ENCODE measurements around the gene ERI3.

The ERI3 gene

DNA sequence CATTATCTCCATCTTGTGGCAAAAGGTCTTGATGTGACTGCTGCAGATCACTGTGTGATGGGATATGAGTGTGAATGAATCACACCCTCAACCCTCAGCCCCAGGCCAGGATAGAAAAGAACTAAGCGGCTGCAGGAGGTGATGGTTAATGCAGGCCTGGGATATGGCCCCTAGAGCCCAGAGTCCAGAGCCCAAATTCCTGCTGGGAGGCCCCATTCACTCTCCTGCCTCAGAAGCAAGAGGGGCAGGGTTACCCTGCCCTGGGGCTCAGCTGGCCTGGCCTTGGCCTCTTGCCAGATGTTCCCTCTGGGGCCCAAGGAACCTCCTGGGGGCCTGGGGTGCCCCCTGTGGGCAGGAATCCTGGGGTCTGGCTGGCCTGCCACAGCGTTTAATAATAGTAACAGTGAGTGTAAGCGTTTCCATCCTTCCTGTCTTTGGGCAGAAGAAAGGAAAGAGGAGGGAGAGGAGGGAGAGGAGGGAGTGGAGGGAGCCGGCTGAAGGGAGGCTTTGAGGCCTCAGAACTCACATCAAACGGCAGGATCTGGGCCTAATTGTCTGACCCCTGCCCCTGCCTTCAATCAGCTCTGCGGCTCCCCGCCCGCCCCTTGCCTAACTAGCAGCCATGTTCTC, 115.6 kb downstream of the ERI3 start:
- TF ChIP-seq YY1 (IDR thresholded peaks at IDR 0.05; ENCODE audit: low read depth): no peak
- TF ChIP-seq NFIC (IDR thresholded peaks at IDR 0.05): peak; percentile 57
- TF ChIP-seq TEAD4 (IDR thresholded peaks at IDR 0.05): no peak

DNA sequence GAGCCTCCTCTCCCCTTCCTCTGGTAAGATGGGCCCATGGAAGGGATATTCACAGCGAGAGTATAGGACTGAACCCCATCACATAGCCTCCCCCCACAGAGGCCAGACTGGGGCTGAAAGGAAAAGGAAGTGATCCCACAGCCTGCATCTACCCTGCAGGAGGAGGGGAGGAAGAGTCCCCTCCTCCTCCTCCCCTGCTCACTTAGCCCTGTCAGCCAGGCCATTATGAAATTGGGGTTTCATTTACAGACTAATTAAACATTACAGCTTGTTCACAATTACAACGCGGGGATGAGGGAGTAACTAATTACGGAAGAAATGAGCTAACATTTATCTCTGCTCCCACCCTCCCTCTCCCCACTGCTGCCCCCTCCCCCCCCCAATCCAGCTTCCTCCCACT, 116.4 kb downstream of the ERI3 start:
- TF ChIP-seq EGR1 (IDR thresholded peaks at IDR 0.05) (no peak), ZBTB7A (IDR thresholded peaks at IDR 0.05; ENCODE audit: low read depth) (no peak)
- TF ChIP-seq, protein P1, sequence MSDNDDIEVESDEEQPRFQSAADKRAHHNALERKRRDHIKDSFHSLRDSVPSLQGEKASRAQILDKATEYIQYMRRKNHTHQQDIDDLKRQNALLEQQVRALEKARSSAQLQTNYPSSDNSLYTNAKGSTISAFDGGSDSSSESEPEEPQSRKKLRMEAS (IDR thresholded peaks at IDR 0.05): no peak

DNA sequence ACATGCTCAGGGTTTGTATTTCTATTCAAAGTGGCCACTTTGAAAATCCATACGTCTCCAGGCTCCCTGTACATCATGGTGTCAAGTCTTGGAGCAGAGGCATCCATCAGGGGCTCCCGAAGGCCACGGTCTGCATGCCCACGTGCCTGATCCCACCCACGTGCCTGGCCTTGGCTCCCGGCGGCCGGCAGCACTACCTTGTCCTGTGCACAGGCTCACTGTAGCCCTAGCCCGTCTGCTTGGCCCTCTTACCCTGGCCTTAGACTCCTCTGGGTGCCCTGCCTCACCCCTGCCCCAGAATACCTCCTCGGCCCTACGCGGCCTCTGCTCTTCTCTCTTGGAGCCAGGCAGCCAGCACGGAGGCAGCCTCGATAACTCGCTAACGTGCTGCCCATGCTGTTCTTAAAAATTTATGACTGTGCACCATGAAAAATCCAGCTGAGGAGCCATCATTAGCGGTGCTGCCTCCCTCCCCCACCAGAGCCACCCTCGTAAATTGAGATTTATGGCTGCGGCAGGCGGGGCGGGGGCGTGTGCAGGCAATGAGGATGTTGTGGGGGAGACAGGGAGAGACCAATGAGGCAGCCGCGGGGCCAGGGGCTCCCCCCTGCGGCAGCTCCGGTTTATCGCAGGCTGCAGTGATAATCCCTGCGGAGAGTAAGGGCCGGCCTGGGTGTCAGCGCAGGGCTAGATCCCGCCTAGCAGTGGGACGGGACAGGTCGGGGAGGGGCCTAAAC, 117.2 kb downstream of the ERI3 start:
- TF ChIP-seq RAD21 (IDR thresholded peaks at IDR 0.05; ENCODE audit: low read depth) (peak; percentile 3; the same call in 1 of the 2 replicates), NFIC (IDR thresholded peaks at IDR 0.05) (no peak), EP300 (IDR thresholded peaks at IDR 0.05; ENCODE audit: borderline replicate concordance) (no peak), TCF12 (IDR thresholded peaks at IDR 0.05; ENCODE audit: low read depth) (no peak), CEBPB (IDR thresholded peaks at IDR 0.05) (no peak), FOXM1 (IDR thresholded peaks at IDR 0.05; ENCODE audit: borderline replicate concordance, low read depth) (no peak), EGR1 (IDR thresholded peaks at IDR 0.05) (peak; percentile 52; the same call in 1 of the 2 replicates), ZBTB7A (IDR thresholded peaks at IDR 0.05; ENCODE audit: low read depth) (no peak), TEAD4 (IDR thresholded peaks at IDR 0.05) (no peak), CREB1 (IDR thresholded peaks at IDR 0.05; ENCODE audit: low read depth) (no peak), YY1 (IDR thresholded peaks at IDR 0.05; ENCODE audit: low read depth) (no peak), TAF1 (IDR thresholded peaks at IDR 0.05; ENCODE audit: low read depth) (no peak)
- TF ChIP-seq, protein P2, sequence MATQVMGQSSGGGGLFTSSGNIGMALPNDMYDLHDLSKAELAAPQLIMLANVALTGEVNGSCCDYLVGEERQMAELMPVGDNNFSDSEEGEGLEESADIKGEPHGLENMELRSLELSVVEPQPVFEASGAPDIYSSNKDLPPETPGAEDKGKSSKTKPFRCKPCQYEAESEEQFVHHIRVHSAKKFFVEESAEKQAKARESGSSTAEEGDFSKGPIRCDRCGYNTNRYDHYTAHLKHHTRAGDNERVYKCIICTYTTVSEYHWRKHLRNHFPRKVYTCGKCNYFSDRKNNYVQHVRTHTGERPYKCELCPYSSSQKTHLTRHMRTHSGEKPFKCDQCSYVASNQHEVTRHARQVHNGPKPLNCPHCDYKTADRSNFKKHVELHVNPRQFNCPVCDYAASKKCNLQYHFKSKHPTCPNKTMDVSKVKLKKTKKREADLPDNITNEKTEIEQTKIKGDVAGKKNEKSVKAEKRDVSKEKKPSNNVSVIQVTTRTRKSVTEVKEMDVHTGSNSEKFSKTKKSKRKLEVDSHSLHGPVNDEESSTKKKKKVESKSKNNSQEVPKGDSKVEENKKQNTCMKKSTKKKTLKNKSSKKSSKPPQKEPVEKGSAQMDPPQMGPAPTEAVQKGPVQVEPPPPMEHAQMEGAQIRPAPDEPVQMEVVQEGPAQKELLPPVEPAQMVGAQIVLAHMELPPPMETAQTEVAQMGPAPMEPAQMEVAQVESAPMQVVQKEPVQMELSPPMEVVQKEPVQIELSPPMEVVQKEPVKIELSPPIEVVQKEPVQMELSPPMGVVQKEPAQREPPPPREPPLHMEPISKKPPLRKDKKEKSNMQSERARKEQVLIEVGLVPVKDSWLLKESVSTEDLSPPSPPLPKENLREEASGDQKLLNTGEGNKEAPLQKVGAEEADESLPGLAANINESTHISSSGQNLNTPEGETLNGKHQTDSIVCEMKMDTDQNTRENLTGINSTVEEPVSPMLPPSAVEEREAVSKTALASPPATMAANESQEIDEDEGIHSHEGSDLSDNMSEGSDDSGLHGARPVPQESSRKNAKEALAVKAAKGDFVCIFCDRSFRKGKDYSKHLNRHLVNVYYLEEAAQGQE (IDR thresholded peaks at IDR 0.05; ENCODE audit: low read depth): no peak
- TF ChIP-seq, protein P1 (IDR thresholded peaks at IDR 0.05): no peak
- TF ChIP-seq, protein P3, sequence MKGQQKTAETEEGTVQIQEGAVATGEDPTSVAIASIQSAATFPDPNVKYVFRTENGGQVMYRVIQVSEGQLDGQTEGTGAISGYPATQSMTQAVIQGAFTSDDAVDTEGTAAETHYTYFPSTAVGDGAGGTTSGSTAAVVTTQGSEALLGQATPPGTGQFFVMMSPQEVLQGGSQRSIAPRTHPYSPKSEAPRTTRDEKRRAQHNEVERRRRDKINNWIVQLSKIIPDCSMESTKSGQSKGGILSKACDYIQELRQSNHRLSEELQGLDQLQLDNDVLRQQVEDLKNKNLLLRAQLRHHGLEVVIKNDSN (IDR thresholded peaks at IDR 0.05): no peak

DNA sequence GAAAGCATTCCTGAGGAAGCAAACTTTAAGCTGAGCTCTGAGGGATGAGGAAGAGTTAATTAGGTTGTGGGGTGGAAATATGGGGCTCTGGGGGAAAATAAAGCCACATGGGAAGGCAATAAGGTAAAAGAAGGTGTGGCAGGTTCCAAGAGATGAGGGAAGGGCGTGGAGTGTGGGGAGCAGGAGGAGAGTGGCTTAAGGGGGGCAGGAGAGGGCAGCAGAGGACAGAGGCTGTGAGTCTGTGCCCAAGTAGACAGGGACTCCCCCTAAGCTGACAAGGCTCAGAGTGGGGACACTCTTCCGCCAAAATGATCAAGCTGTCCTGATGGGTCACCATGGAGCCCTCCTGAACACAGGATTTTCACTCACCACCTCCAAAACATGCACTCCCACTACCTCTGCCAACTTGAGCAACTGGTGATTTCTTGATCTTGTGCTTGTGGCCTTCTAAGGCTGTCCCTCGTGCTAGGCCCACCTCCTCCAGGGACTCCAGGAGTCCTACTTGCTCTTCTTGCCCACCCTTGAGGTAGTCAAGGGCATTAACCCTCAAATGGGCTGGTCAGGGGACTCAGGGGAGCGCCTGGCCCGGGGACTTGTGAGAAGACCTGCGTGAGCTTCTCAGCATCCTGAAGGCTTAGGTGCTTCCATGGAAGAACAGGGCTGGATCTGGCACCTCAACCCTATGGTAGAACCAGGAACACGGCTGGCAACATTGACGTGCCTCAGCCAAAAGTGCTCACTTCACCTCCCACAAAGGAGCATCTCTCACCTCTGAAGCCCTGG, 118.4 kb downstream of the ERI3 start:
- TF ChIP-seq, protein P3 (IDR thresholded peaks at IDR 0.05): no peak
- TF ChIP-seq CEBPB (IDR thresholded peaks at IDR 0.05) (no peak), EP300 (IDR thresholded peaks at IDR 0.05; ENCODE audit: borderline replicate concordance) (no peak), FOXM1 (IDR thresholded peaks at IDR 0.05; ENCODE audit: borderline replicate concordance, low read depth) (no peak), TAF1 (IDR thresholded peaks at IDR 0.05; ENCODE audit: low read depth) (no peak), TCF12 (IDR thresholded peaks at IDR 0.05; ENCODE audit: low read depth) (no peak), CREB1 (IDR thresholded peaks at IDR 0.05; ENCODE audit: low read depth) (no peak), RAD21 (IDR thresholded peaks at IDR 0.05; ENCODE audit: low read depth) (no peak), YY1 (IDR thresholded peaks at IDR 0.05; ENCODE audit: low read depth) (no peak), TEAD4 (IDR thresholded peaks at IDR 0.05) (no peak), ZBTB7A (IDR thresholded peaks at IDR 0.05; ENCODE audit: low read depth) (no peak), NFIC (IDR thresholded peaks at IDR 0.05) (no peak), EGR1 (IDR thresholded peaks at IDR 0.05) (no peak)
- TF ChIP-seq, protein P1 (IDR thresholded peaks at IDR 0.05): no peak
- TF ChIP-seq, protein P2 (IDR thresholded peaks at IDR 0.05; ENCODE audit: low read depth): no peak

DNA sequence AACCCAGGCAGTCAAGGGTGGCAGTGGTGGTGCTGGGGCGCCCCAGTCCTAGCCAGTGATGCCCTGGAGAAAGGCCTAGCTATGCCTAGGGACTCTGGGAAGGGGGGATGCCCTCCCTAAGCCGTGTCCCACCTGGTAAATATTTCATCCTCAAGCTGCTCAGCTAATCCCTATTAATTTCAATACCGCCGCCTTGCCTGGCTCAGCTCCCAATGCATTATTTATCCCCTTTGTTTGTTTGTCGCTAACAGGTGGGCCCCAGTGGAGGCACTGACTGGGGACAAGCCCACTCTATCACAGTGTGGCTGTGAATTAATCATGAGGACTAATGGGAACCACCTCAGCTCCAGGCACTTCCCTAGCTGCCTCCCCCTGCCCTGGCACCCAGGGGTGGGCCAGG, 119.2 kb downstream of the ERI3 start:
- TF ChIP-seq, protein P1 (IDR thresholded peaks at IDR 0.05): no peak
- TF ChIP-seq NFIC (IDR thresholded peaks at IDR 0.05) (no peak), CREB1 (IDR thresholded peaks at IDR 0.05; ENCODE audit: low read depth) (no peak), RAD21 (IDR thresholded peaks at IDR 0.05; ENCODE audit: low read depth) (no peak), EGR1 (IDR thresholded peaks at IDR 0.05) (no peak), ZBTB7A (IDR thresholded peaks at IDR 0.05; ENCODE audit: low read depth) (no peak), TAF1 (IDR thresholded peaks at IDR 0.05; ENCODE audit: low read depth) (no peak), EP300 (IDR thresholded peaks at IDR 0.05; ENCODE audit: borderline replicate concordance) (no peak), CEBPB (IDR thresholded peaks at IDR 0.05) (no peak), TCF12 (IDR thresholded peaks at IDR 0.05; ENCODE audit: low read depth) (no peak), TEAD4 (IDR thresholded peaks at IDR 0.05) (no peak), FOXM1 (IDR thresholded peaks at IDR 0.05; ENCODE audit: borderline replicate concordance, low read depth) (no peak), YY1 (IDR thresholded peaks at IDR 0.05; ENCODE audit: low read depth) (no peak)
- TF ChIP-seq, protein P2 (IDR thresholded peaks at IDR 0.05; ENCODE audit: low read depth): no peak
- TF ChIP-seq, protein P3 (IDR thresholded peaks at IDR 0.05): no peak

Measured in Ishikawa (cell line).